SU-DHL-6 (cell line): ENCODE data around the gene COL13A1.

Experiments
- H2AFZ ChIP-seq: fragments of 200-600 bp; sonication (generic); 2 replicates; pipeline ENCODE4 v1.6.1; 2014; ENCODE audit warnings: low read depth, mild to moderate bottlenecking, moderate library complexity, mixed read lengths, antibody characterized with exemption, low read length; ENCODE audit not compliant: severe bottlenecking
- H3F3A ChIP-seq: fragments of 200-600 bp; shearing (Covaris generic); 2 replicates; pipeline ENCODE4 v1.6.0; 2016; ENCODE audit warnings: antibody characterized with exemption, mild to moderate bottlenecking; ENCODE audit not compliant: insufficient read depth
- H3K27ac ChIP-seq: fragments of 200-600 bp; sonication (generic); 2 replicates; pipeline ENCODE4 v1.5.1; 2016; ENCODE audit warnings: low read depth, mild to moderate bottlenecking, low read length, moderate library complexity, mixed read lengths
- H3K27me3 ChIP-seq: fragments of 200-600 bp; sonication (generic), shearing (Covaris generic); 2 replicates; pipeline ENCODE4 v1.6.0; 2014; ENCODE audit warnings: mild to moderate bottlenecking, low read length
- H3K36me3 ChIP-seq: fragments of 200-600 bp; sonication (generic); 2 replicates; pipeline ENCODE4 v1.6.1; 2014; ENCODE audit warnings: mild to moderate bottlenecking, low read length, mixed read lengths
- H3K4me2 ChIP-seq: fragments of 300-600, 200-600 bp; shearing (Covaris generic), sonication (generic); 2 replicates; pipeline ENCODE4 v1.6.0; 2014; ENCODE audit warnings: low read length, low read depth, mild to moderate bottlenecking; ENCODE audit not compliant: poor library complexity, severe bottlenecking
- H3K4me3 ChIP-seq: fragments of 200-600 bp; sonication (generic); 2 replicates; pipeline ENCODE4 v1.5.1; 2014; ENCODE audit warnings: antibody characterized with exemption, low read length, mild to moderate bottlenecking, mixed read lengths; ENCODE audit not compliant: insufficient read depth, poor library complexity, severe bottlenecking
- H3K79me2 ChIP-seq: fragments of 200-600 bp; sonication (generic); 2 replicates; pipeline ENCODE4 v1.6.1; 2014; ENCODE audit warnings: mild to moderate bottlenecking, low read length, moderate library complexity; ENCODE audit not compliant: insufficient read depth
- H3K9ac ChIP-seq: fragments of 200-600 bp; sonication (generic); 2 replicates; pipeline ENCODE4 v1.7.0; 2014; ENCODE audit warnings: mild to moderate bottlenecking, low read length
- H3K9me2 ChIP-seq: fragments of 200-600 bp; sonication (generic); replicated peaks from 2 replicates; pipeline ENCODE4 v1.6.1; 2014; ENCODE audit warnings: low read length; ENCODE audit not compliant: insufficient read depth
- H3K9me3 ChIP-seq: fragments of 200-600 bp; sonication (generic); 2 replicates; pipeline ENCODE4 v1.6.1; 2014; ENCODE audit warnings: low read length, mixed read lengths; ENCODE audit not compliant: insufficient read depth
- H4K20me1 ChIP-seq: fragments of 200-600 bp; sonication (generic); 2 replicates; pipeline ENCODE4 v1.6.1; 2014; ENCODE audit warnings: low read depth, mild to moderate bottlenecking, antibody characterized with exemption, low read length, moderate library complexity, mixed read lengths
- CTCF ChIP-seq: fragments of 200-600 bp; sonication (generic); IDR thresholded peaks from one replicate; pipeline ENCODE4 v1.5.1; 2017; ENCODE audit warnings: antibody characterized with exemption, mild to moderate bottlenecking, low read length, moderate library complexity; ENCODE audit not compliant: insufficient read depth, poor library complexity, severe bottlenecking
- EZH2phosphoT487 ChIP-seq: fragments of 200-600 bp; sonication (generic), shearing (Covaris generic); conservative IDR thresholded peaks from 2 replicates; pipeline ENCODE4 v1.6.1; 2018; ENCODE audit warnings: mild to moderate bottlenecking, antibody characterized with exemption, low read length, moderate library complexity, mixed read lengths

COL13A1 gene

GRCh38 chr10:69767793-69768192, 33.9 kb upstream of the COL13A1 start:
- no peaks in the 10 kb centered on the region for H3K36me3 ChIP-seq
- H3F3A ChIP-seq, result no peaks in the 10 kb centered on the region
- no peaks in the 10 kb centered on the region for H3K9me2 ChIP-seq
- no peaks in the 10 kb centered on the region for H3K79me2 ChIP-seq
- H3K4me2 ChIP-seq, result no peak overlapping the region
- H3K4me3 ChIP-seq, result no peak overlapping the region
- no peaks in the 10 kb centered on the region for H3K9me3 ChIP-seq
- TF ChIP-seq CTCF (no peak), EZH2phosphoT487 (no peak)
- H3K27me3 ChIP-seq, result no peaks in the 10 kb centered on the region
- no peak overlapping the region for H3K27ac ChIP-seq
- no peak overlapping the region for H3K9ac ChIP-seq
- H4K20me1 ChIP-seq, result no peaks in the 10 kb centered on the region
- H2AFZ ChIP-seq, result no peak overlapping the region

- H3K27me3 ChIP-seq, result no peaks in the 10 kb centered on the region
- H3K9me3 ChIP-seq, result no peaks in the 10 kb centered on the region
- no peaks in the 10 kb centered on the region for H3K36me3 ChIP-seq
- H3K4me3 ChIP-seq, result no peak overlapping the region
- H4K20me1 ChIP-seq, result no peaks in the 10 kb centered on the region
- no peak for TF ChIP-seq CTCF
- no peak for TF ChIP-seq EZH2phosphoT487
- no peaks in the 10 kb centered on the region for H3F3A ChIP-seq
- H3K79me2 ChIP-seq, result no peaks in the 10 kb centered on the region
- no peaks in the 10 kb centered on the region for H3K9me2 ChIP-seq
- H3K27ac ChIP-seq, result no peak overlapping the region
- no peak overlapping the region for H3K4me2 ChIP-seq
- no peak overlapping the region for H3K9ac ChIP-seq
- no peak overlapping the region for H2AFZ ChIP-seq
These were observed 33.3 kb upstream of the COL13A1 start for GRCh38 chr10:69768386-69768785.

GRCh38 chr10:69769395-69769992, 32.2 kb upstream of the COL13A1 start:
- Histone ChIP-seq H3K27ac (no peak overlapping the region), H4K20me1 (no peaks in the 10 kb centered on the region), H3K4me3 (no peak overlapping the region), H2AFZ (no peak overlapping the region), H3K9me2 (no peaks in the 10 kb centered on the region), H3K27me3 (no peaks in the 10 kb centered on the region), H3K9me3 (no peaks in the 10 kb centered on the region), H3K36me3 (no peaks in the 10 kb centered on the region), H3K9ac (no peak overlapping the region), H3F3A (no peaks in the 10 kb centered on the region), H3K79me2 (no peaks in the 10 kb centered on the region), H3K4me2 (no peak overlapping the region)
- TF ChIP-seq CTCF, result no peak
- TF ChIP-seq EZH2phosphoT487, result no peak
